A549 (cell line): ENCODE data around the gene MEF2D. TPM values are rescaled to one million over a fixed set of nuclear protein-coding genes. Genes with fewer than 3 reads are reported as not detected.
A peak's percentile ranks its signal among the peaks of the same experiment; 100 is the strongest.

ENCODE experiments used
- CBX2 ChIP-seq: fragments of 200-600 bp; sonication (generic); IDR thresholded peaks from 2 replicates; pipeline ENCODE4 v1.6.1; 2016; ENCODE audit warnings: low read depth, mild to moderate bottlenecking, borderline replicate concordance
- CEBPB ChIP-seq, 2 experiments: fragments of >200 bp in 1 of 2; sonication (Bioruptor Twin) in 1 of 2; formaldehyde crosslinking in 1 of 2; IDR thresholded peaks; 2 replicates each; pipeline ENCODE4 v1.6.1; 2012 to 2016
- EHF ChIP-seq: fragments of 250-450 bp; sonication (Bioruptor Pico); IDR thresholded peaks from 2 replicates; pipeline ENCODE4 v1.5.0; 2020; ENCODE audit warnings: mild to moderate bottlenecking
- EP300 ChIP-seq, 2 experiments: fragments of >200 bp; sonication (Bioruptor Twin); formaldehyde crosslinking; IDR thresholded peaks; 2 replicates in 1 of 2; 3 replicates in 1 of 2; pipeline ENCODE4 v1.6.1; 2016 to 2017
- ESRRA ChIP-seq: fragments of 150-350 bp; IDR thresholded peaks from 2 replicates; pipeline ENCODE4 v1.6.1; 2014; ENCODE audit warnings: mild to moderate bottlenecking, low read length, borderline replicate concordance
- FOSL2 ChIP-seq, 2 experiments: fragments of 450-650 bp in 1 of 2; fragments of >200 bp in 1 of 2; sonication (Bioruptor Twin) in 1 of 2; formaldehyde crosslinking; IDR thresholded peaks; 2 replicates each; pipeline versions ENCODE4 v1.5.0 to v1.6.1; 2016 to 2020; ENCODE audit warnings: mild to moderate bottlenecking in 1 of 2, moderate library complexity in 1 of 2
- FOXS1 ChIP-seq: fragments of 250-450 bp; sonication (Bioruptor Pico); IDR thresholded peaks from 2 replicates; pipeline ENCODE4 v1.5.0; 2020; ENCODE audit warnings: mild to moderate bottlenecking, moderate library complexity
- GATA3 ChIP-seq: IDR thresholded peaks from 2 replicates; pipeline ENCODE4 v1.6.1; 2012; ENCODE audit warnings: borderline replicate concordance
- HDAC2 ChIP-seq: fragments of 200-600 bp; sonication (generic); IDR thresholded peaks from 2 replicates; pipeline ENCODE4 v1.6.1; 2016
- HEYL ChIP-seq: fragments of 250-450 bp; sonication (Bioruptor Pico); IDR thresholded peaks from 2 replicates; pipeline ENCODE4 v1.8.0; 2021; ENCODE audit warnings: mild to moderate bottlenecking, moderate library complexity
- JUN ChIP-seq, 2 experiments: fragments of >200 bp; sonication (Bioruptor Twin); formaldehyde crosslinking; IDR thresholded peaks; 2 replicates in 1 of 2; 3 replicates in 1 of 2; pipeline ENCODE4 v1.6.1; 2016 to 2017
- JUNB ChIP-seq: fragments of >200 bp; sonication (Bioruptor Twin); formaldehyde crosslinking; IDR thresholded peaks from 2 replicates; pipeline ENCODE4 v1.6.1; 2016
- KDM5A ChIP-seq: fragments of 200-600 bp; sonication (generic); IDR thresholded peaks from 2 replicates; pipeline ENCODE4 v1.6.1; 2016; ENCODE audit warnings: antibody characterized with exemption, mild to moderate bottlenecking
- MAFK ChIP-seq: fragments of 450-650 bp; IDR thresholded peaks from 2 replicates; pipeline ENCODE4 v1.6.1; 2014; ENCODE audit not compliant: partially characterized antibody
- MYC ChIP-seq: IDR thresholded peaks from 2 replicates; pipeline ENCODE4 v1.6.1; 2012; ENCODE audit warnings: mild to moderate bottlenecking, inconsistent platforms, low read length, improper control_type of control experiment, borderline replicate concordance
- NPAS2 ChIP-seq: fragments of 250-450 bp; sonication (Bioruptor Pico); IDR thresholded peaks from 2 replicates; pipeline ENCODE4 v1.8.0; 2022; ENCODE audit warnings: mild to moderate bottlenecking, moderate library complexity, borderline replicate concordance
- POLR2A ChIP-seq: IDR thresholded peaks from 2 replicates; pipeline ENCODE4 v1.6.1; 2012; ENCODE audit warnings: mild to moderate bottlenecking, low read length
- POLR2AphosphoS2 ChIP-seq: conservative IDR thresholded peaks from 2 replicates; pipeline ENCODE4 v1.6.1; 2012; ENCODE audit warnings: low read length, improper control_type of control experiment, inconsistent platforms
- REST ChIP-seq: fragments of 200-600 bp; sonication (generic); IDR thresholded peaks from 2 replicates; pipeline ENCODE4 v1.6.1; 2016; ENCODE audit warnings: antibody characterized with exemption, mild to moderate bottlenecking, moderate library complexity
- RFX5 ChIP-seq: fragments of 450-650 bp; IDR thresholded peaks from 2 replicates; pipeline ENCODE4 v1.7.1; 2014; ENCODE audit warnings: antibody characterized with exemption, mild to moderate bottlenecking, moderate library complexity
- RNF2 ChIP-seq: fragments of 200-600 bp; sonication (generic); IDR thresholded peaks from 2 replicates; pipeline ENCODE4 v1.6.1; 2016; ENCODE audit warnings: low read depth, mild to moderate bottlenecking, antibody characterized with exemption, moderate library complexity, borderline replicate concordance
- TFCP2L1 ChIP-seq: fragments of 250-450 bp; sonication (Bioruptor Pico); IDR thresholded peaks from 2 replicates; pipeline ENCODE4 v1.5.0; 2021; ENCODE audit warnings: mild to moderate bottlenecking
- TP53 ChIP-seq: fragments of 250-450 bp; sonication (Bioruptor Pico); IDR thresholded peaks from 2 replicates; pipeline ENCODE4 v1.5.0; 2021; ENCODE audit warnings: mild to moderate bottlenecking, moderate library complexity
- ZC3H11A ChIP-seq: fragments of 450-650 bp; IDR thresholded peaks from 2 replicates; pipeline ENCODE4 v1.6.1; 2014; ENCODE audit warnings: antibody characterized with exemption, mild to moderate bottlenecking
- polyA plus RNA-seq, 4 experiments: library from polyadenylated mRNA; depleted of rRNA in 3 of 4; stranded (reverse); fragments of >200 nt; fragmentation: RNase III in 1 of 4; extraction: RNeasy Plus Mini Kit Qiagen cat#74134 plus additional on column Dnase treatment in 1 of 4; gene quantifications; 2 replicates in 3 of 4; 3 replicates in 1 of 4; pipeline ENCODE4 v1.2.3, GENCODE V29; 2011 to 2017
- TF ChIP-seq, protein P1 (sequence below): IDR thresholded peaks from 2 replicates; pipeline ENCODE4 v1.6.1; 2012; ENCODE audit warnings: low read depth, borderline replicate concordance
- TF ChIP-seq, protein P2 (sequence below): fragments of 150-350 bp; IDR thresholded peaks from 2 replicates; pipeline ENCODE4 v1.6.1; 2014; ENCODE audit warnings: low read depth, mild to moderate bottlenecking, low read length

The MEF2D gene
- polyA plus RNA-seq, 2 of the 4 experiments (the other 2 are of a cell fraction): 16.8 to 23.4 TPM

GRCh38 chr1:156504821-156505678, 4.5 kb upstream of the MEF2D start (continued):
- TF ChIP-seq MYC (peak; percentile 88; the same call in 1 of the 2 replicates), TP53 (peak; percentile 83; the same call in 1 of the 2 replicates), ESRRA (no peak), CBX2 (no peak), NPAS2 (CRISPR knock-in tag) (peak; percentile 74), ZC3H11A (no peak), RFX5 (no peak), CEBPB (IDR thresholded peaks at IDR 0.05) (peak in 1 of 2 experiments; percentile 65; a peak in 2 of 4 replicates), MAFK (peak; percentile 89), HEYL (CRISPR knock-in tag) (peak; percentile 33; the same call in 1 of the 2 replicates), JUNB (peak; percentile 47; the same call in 1 of the 2 replicates), GATA3 (peak; percentile 85), FOSL2 (IDR thresholded peaks at IDR 0.05) (no peak), FOSL2 (CRISPR knock-in tag; IDR thresholded peaks at IDR 0.05) (peak; percentile 77), POLR2A (peak; percentile 27), EP300 (IDR thresholded peaks at IDR 0.05) (peak; percentile 65 to 85; a peak in 3 of 5 replicates), REST (no peak), KDM5A (no peak), JUN (IDR thresholded peaks at IDR 0.05) (peak; percentile 78 to 90; a peak in 4 of 5 replicates), FOXS1 (peak; percentile 71; the same call in 1 of the 2 replicates), RNF2 (no peak), EHF (CRISPR knock-in tag) (peak; percentile 93), POLR2AphosphoS2 (no peak), HDAC2 (no peak), TFCP2L1 (CRISPR knock-in tag) (no peak; the same call in 1 of the 2 replicates)
- TF ChIP-seq, protein P1, sequence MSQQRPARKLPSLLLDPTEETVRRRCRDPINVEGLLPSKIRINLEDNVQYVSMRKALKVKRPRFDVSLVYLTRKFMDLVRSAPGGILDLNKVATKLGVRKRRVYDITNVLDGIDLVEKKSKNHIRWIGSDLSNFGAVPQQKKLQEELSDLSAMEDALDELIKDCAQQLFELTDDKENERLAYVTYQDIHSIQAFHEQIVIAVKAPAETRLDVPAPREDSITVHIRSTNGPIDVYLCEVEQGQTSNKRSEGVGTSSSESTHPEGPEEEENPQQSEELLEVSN: peak; percentile 99
- TF ChIP-seq, protein P2, sequence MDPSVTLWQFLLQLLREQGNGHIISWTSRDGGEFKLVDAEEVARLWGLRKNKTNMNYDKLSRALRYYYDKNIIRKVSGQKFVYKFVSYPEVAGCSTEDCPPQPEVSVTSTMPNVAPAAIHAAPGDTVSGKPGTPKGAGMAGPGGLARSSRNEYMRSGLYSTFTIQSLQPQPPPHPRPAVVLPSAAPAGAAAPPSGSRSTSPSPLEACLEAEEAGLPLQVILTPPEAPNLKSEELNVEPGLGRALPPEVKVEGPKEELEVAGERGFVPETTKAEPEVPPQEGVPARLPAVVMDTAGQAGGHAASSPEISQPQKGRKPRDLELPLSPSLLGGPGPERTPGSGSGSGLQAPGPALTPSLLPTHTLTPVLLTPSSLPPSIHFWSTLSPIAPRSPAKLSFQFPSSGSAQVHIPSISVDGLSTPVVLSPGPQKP: no peak
